GM18909 (cell line): ENCODE results near the gene TCEA3.
A peak's percentile ranks its signal among the peaks of the same experiment; 100 is the strongest.

Source experiments
- ATAC-seq: cut with Tn5 transposase; IDR thresholded peaks from one replicate; pipeline ENCODE4 v1.9.1; 2021; ENCODE audit warnings: mild to moderate bottlenecking; ENCODE audit not compliant: unreplicated experiment, poor library complexity

The TCEA3 gene

GRCh38 chr1:23343221-23344110, 81.1 kb downstream of the TCEA3 start:
- peak; percentile 17 for ATAC-seq

GRCh38 chr1:23341931-23342692, 82.4 kb downstream of the TCEA3 start:
- no peak for ATAC-seq

GRCh38 chr1:23339632-23340031, 84.9 kb downstream of the TCEA3 start:
- no peak for ATAC-seq

- ATAC-seq: no peak
These were observed 86.7 kb downstream of the TCEA3 start for GRCh38 chr1:23337869-23338268.

GRCh38 chr1:23331713-23332112, 92.8 kb downstream of the TCEA3 start:
- ATAC-seq: no peak
